Measurements from ENCODE around the gene CAPN14.

The CAPN14 gene

GRCh38 chr2:31240381-31241365, 23.4 kb upstream of the CAPN14 start:
- H3K27ac ChIP-seq, result no peak overlapping the region
- no peak for TF ChIP-seq ZFX (IDR thresholded peaks at IDR 0.05)
- TF ChIP-seq CTCF (conservative IDR thresholded peaks at IDR 0.05), result no peak

GRCh38 chr2:31239593-31240177, 22.4 kb upstream of the CAPN14 start:
- H3K27ac ChIP-seq, result no peak overlapping the region
- no peak for TF ChIP-seq CTCF (conservative IDR thresholded peaks at IDR 0.05)
- TF ChIP-seq ZFX (IDR thresholded peaks at IDR 0.05), result no peak

- H3K27ac ChIP-seq, result no peak overlapping the region
- TF ChIP-seq CTCF (conservative IDR thresholded peaks at IDR 0.05) (no peak), ZFX (IDR thresholded peaks at IDR 0.05) (no peak)
These were observed 21.7 kb upstream of the CAPN14 start for GRCh38 chr2:31238906-31239592.

GRCh38 chr2:31238126-31238905, 21.0 kb upstream of the CAPN14 start:
- no peak for TF ChIP-seq ZFX (IDR thresholded peaks at IDR 0.05)
- H3K27ac ChIP-seq, result no peak overlapping the region

- TF ChIP-seq ZFX (IDR thresholded peaks at IDR 0.05), result no peak
- TF ChIP-seq CTCF (conservative IDR thresholded peaks at IDR 0.05), result no peak
- H3K27ac ChIP-seq, result no peak overlapping the region
These were observed 20.2 kb upstream of the CAPN14 start for GRCh38 chr2:31237348-31238017.

- no peak overlapping the region for H3K27ac ChIP-seq
- TF ChIP-seq CTCF (conservative IDR thresholded peaks at IDR 0.05), result no peak
- no peak for TF ChIP-seq ZFX (IDR thresholded peaks at IDR 0.05)
These were observed 19.3 kb upstream of the CAPN14 start for GRCh38 chr2:31236433-31237205.

Measured in C4-2B (cell line).